ENCODE measurements around the gene CAMSAP2.

- TF ChIP-seq CTCF (IDR thresholded peaks at IDR 0.05; ENCODE audit: poor library complexity) (no peak), EZH2 (IDR thresholded peaks at IDR 0.05; ENCODE audit: borderline replicate concordance) (no peak)
Measured at GRCh38 chr1:200877010-200877409, 138.3 kb downstream of the CAMSAP2 start.
